Astrocyte of the cerebellum (primary cell): ENCODE results near the gene BOD1L1.

Experiments used
- DNase-seq: peaks from one replicate; pipeline ENCODE4 v3.0.0-alpha.2; 2011; ENCODE audit warnings: low read depth
- H3K4me3 ChIP-seq: 2 replicates; pipeline ENCODE4 v1.5.1; 2011; ENCODE audit warnings: mild to moderate bottlenecking, low read depth, low read length, moderate library complexity
- CTCF ChIP-seq: IDR thresholded peaks from 2 replicates; pipeline ENCODE4 v1.5.1; 2012; ENCODE audit warnings: low read length, low read depth, moderate library complexity, mild to moderate bottlenecking; ENCODE audit errors: missing control alignments
- in situ Hi-C: cut with HindIII; loops from 2 replicates; pipeline ENCODE4 v1.10.0; 2017; ENCODE audit warnings: low sequenced_read_pairs

BOD1L1 gene

GRCh38 chr4:13539047-13539618, 88.4 kb downstream of the BOD1L1 start:
- TF ChIP-seq CTCF, result no peak
- H3K4me3 ChIP-seq, result no peak overlapping the region
- no peak for DNase-seq
- in situ Hi-C loops, result loop anchor here (10.0 kb wide), 1 partner anchor 684 kb away; no protein-coding TSS in a partner anchor

GRCh38 chr4:13538427-13538973, 89.0 kb downstream of the BOD1L1 start:
- no peak for DNase-seq
- no peak overlapping the region for H3K4me3 ChIP-seq
- TF ChIP-seq CTCF, result no peak
- in situ Hi-C loops, result loop anchor here (10.0 kb wide), 1 partner anchor 684 kb away; no protein-coding TSS in a partner anchor

GRCh38 chr4:13537832-13538177, 89.7 kb downstream of the BOD1L1 start:
- H3K4me3 ChIP-seq, result no peak overlapping the region
- TF ChIP-seq CTCF, result no peak

GRCh38 chr4:13537011-13537831, 90.3 kb downstream of the BOD1L1 start:
- DNase-seq, result no peak
- H3K4me3 ChIP-seq, result no peak overlapping the region

More at GRCh38 chr4:13537832-13538177, 89.7 kb downstream of the BOD1L1 start:
- in situ Hi-C loops, result loop anchor here (10.0 kb wide), 1 partner anchor 683 kb away; no protein-coding TSS in a partner anchor
- no peak for DNase-seq

GRCh38 chr4:13536607-13537006, 90.9 kb downstream of the BOD1L1 start:
- in situ Hi-C loops, result loop anchor here (10.0 kb wide), 1 partner anchor 682 kb away; no protein-coding TSS in a partner anchor
- TF ChIP-seq CTCF, result no peak
- no peak for DNase-seq
- H3K4me3 ChIP-seq, result no peak overlapping the region

More at GRCh38 chr4:13537011-13537831, 90.3 kb downstream of the BOD1L1 start:
- in situ Hi-C loops, result loop anchor here (10.0 kb wide), 1 partner anchor 682 kb away; no protein-coding TSS in a partner anchor
- TF ChIP-seq CTCF, result no peak

- DNase-seq, result no peak
- H3K4me3 ChIP-seq, result no peak overlapping the region
- no peak for TF ChIP-seq CTCF
- in situ Hi-C loops, result loop anchor here (10.0 kb wide), 1 partner anchor 681 kb away; no protein-coding TSS in a partner anchor
These were observed 91.7 kb downstream of the BOD1L1 start for GRCh38 chr4:13535708-13536361.
